GM12873 (cell line): ENCODE data around the gene ERCC4.

Experiments
- CTCF ChIP-seq: IDR thresholded peaks from 2 replicates; pipeline ENCODE4 v1.5.1; 2012; ENCODE audit warnings: low read depth, mild to moderate bottlenecking, moderate library complexity, low read length, control low read depth; ENCODE audit not compliant: insufficient read depth; ENCODE audit errors: missing control alignments

Gene ERCC4

GRCh38 chr16:13911871-13912270, 8.1 kb upstream of the ERCC4 start:
- no peak for TF ChIP-seq CTCF

GRCh38 chr16:13912891-13913290, 7.1 kb upstream of the ERCC4 start:
- TF ChIP-seq CTCF = no peak

GRCh38 chr16:13913374-13914292, 6.3 kb upstream of the ERCC4 start:
- TF ChIP-seq CTCF = no peak

GRCh38 chr16:13915033-13915635, 4.8 kb upstream of the ERCC4 start:
- TF ChIP-seq CTCF = no peak

GRCh38 chr16:13919330-13919682, 648 bp upstream of the ERCC4 start:
- TF ChIP-seq CTCF = no peak

- TF ChIP-seq CTCF = no peak
Measured at GRCh38 chr16:13920510-13920818, 510 bp downstream of the ERCC4 start.

GRCh38 chr16:13921328-13921727, 1.4 kb downstream of the ERCC4 start:
- TF ChIP-seq CTCF = no peak
